HFF-Myc (cell line): ENCODE measurements around the gene CEP20.
"Not testable (repeated sequence)": the region's sequence is repeated elsewhere in the genome, so short reads cannot be mapped to it uniquely, and the experiment has no call there.

Source experiments
- DNase-seq: peaks from one replicate; pipeline ENCODE4 v3.0.0-alpha.2; 2011; ENCODE audit warnings: low read depth; ENCODE audit errors: extremely low read depth
- H3K4me3 ChIP-seq: replicated peaks from 2 replicates; pipeline ENCODE4 v1.5.1; 2011; ENCODE audit warnings: low read depth, mild to moderate bottlenecking, control low read depth, low read length
- TF ChIP-seq, protein P1 (sequence below): IDR thresholded peaks from 2 replicates; pipeline ENCODE4 v1.5.1; 2012; ENCODE audit warnings: mild to moderate bottlenecking, low read depth, low read length, control low read depth; ENCODE audit errors: missing control alignments

The CEP20 gene

DNA sequence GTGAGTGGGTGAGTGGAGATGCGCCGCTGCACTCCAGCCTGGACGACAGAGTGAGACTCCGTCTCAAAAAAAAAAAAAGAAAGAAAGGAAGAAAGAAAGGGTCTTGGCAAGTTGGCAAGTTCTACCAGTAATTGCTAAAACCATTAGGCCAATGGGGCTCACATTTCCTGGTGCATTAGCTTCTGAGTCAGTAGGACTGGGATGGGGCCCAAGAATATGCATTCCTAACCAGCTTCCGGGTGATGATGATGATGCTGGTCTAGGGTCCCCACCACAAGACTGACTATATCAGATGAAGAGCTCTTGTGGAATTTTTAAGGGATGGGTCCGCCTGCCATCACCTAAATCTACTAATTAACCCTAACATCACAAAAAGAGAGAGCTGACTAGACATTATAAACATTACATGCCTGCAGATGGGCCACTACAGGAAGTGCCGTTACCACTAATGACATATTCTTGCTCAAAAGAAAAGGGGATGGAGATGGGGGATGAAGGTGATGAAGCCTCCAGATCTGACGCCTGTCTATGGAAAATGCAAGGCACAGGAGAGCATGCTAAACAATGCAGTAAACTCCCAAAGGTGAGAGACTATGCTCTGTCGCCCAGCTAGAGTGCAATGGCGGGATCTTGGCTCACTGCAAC is 44.6 kb downstream of the CEP20 start:
- TF ChIP-seq, protein P1, sequence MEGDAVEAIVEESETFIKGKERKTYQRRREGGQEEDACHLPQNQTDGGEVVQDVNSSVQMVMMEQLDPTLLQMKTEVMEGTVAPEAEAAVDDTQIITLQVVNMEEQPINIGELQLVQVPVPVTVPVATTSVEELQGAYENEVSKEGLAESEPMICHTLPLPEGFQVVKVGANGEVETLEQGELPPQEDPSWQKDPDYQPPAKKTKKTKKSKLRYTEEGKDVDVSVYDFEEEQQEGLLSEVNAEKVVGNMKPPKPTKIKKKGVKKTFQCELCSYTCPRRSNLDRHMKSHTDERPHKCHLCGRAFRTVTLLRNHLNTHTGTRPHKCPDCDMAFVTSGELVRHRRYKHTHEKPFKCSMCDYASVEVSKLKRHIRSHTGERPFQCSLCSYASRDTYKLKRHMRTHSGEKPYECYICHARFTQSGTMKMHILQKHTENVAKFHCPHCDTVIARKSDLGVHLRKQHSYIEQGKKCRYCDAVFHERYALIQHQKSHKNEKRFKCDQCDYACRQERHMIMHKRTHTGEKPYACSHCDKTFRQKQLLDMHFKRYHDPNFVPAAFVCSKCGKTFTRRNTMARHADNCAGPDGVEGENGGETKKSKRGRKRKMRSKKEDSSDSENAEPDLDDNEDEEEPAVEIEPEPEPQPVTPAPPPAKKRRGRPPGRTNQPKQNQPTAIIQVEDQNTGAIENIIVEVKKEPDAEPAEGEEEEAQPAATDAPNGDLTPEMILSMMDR, result no peak
- H3K4me3 ChIP-seq, result no peak overlapping the region
- no peak for DNase-seq

DNA sequence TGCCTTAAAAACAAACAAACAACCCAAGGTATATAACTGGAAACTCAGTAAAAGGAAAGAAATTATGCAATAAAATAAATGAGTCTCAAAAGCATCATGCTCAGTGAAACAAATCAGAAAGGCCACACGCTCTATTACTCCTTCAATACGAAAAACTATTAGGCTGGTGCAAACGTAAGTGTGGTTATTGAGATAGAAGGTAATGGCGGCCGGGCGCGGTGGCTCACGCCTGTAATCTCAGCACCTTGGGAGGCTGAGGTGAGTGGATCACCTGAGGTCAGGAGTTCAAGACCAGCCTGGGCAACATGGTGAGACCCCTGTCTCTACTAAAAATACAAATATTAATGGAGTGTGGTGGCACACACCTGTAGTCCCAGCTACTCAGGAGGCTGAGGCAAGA is 49.2 kb downstream of the CEP20 start:
- not testable (repeated sequence) for DNase-seq, H3K4me3 ChIP-seq

DNA sequence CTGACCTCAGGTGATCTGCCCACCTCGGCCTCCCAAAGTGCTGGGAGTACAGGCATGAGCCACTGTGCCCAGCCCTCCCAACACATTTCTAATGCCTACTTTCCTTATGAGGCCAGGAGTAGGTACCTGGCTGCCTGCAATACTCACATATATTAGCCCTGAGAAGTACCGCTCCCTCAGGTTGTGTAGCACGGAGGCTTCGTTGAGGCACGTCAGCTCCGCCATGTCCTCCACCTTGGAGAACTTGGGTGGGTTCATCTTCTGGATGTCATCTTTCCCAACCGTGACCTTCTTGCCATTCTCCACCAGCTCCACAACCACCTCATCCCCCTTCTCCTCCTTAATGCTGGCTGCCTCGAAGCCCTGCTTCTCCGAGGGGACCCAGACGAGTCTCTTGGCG is 50.6 kb downstream of the CEP20 start:
- no peak overlapping the region for H3K4me3 ChIP-seq
- no peak for DNase-seq
- TF ChIP-seq, protein P1, result no peak

DNA sequence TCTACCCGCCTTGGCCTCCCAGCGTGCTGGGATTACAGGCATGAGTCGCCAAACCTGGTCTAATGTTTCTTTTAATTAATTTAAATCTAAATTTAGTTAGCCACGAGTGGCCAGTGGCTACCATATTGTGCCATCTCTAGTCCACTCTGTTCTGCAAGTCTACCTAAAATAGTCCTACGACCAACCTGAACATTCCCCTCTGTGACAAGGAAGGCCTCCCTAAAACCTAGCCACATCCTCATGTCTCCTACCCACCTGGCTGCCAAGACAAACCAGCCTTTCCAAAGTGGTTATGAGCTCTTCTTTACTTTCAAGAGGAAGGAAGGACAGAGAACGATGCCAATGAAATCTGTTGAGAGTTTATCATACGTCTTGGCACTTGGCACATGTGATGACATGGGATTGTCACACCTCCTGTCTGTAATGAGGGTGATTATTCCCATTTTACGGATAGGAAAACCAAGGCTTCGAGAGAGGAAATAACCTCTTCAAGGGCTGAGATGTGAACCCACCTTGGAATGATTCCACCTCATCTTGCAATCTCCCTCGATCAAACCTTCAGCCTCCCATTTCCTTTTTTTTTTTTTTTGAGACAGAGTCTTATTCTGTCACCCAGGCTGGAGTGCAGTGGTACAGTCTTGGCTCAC is 51.3 kb downstream of the CEP20 start:
- TF ChIP-seq, protein P1, result no peak
- H3K4me3 ChIP-seq, result no peak overlapping the region
- DNase-seq, result no peak

DNA sequence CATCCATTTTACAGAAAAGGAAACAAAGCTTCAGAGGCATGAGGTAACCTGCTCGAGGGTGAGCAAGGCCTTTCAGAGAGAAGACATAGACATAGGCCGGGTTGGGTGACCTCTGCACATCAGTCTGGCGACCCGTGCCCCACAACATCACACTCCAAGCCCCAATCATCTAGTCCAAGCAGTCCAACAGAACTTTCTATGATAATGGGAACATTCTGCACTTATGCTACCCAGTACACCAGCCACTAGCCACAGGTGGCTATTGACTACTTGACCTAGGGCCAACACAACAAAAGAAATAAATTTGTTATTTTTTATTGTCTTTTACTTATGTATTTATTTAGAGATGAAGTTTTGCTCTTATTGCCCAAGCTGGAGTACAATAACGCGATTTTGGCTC is 52.3 kb downstream of the CEP20 start:
- no peak for DNase-seq
- TF ChIP-seq, protein P1, result no peak

DNA sequence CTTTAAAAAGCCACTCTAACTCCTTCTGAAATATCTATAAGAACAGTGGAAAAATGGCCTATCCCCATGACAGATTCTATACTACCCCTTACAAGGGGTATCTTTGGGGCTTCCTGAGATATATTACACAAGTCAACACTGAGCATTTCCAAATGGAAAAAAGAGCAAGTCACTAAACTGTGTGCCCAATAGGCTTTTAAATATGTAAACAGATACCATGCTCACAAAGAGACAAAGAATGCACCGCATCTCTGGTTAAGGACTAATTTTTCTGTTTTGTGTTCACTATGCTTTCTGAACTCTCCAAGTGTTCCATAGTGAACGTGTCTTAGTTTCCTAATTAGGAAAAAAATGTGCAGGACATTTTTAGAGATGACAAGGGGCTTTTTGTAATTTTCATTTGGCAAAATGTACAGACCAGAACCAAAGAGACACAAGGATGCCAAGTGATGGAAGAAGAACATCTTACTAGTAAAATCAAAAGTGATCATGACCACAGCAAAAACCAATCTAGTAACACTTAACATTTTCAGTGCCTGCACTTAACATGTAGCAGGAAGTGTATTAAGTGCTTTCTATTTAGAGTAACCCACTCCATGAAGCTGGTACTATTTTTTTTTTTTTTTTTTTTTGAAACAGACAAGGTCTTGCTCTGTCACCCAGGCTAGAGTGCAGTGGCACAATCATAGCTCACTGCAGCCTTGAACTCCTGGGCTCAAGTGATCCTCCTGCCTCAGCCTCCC is 53.1 kb downstream of the CEP20 start:
- DNase-seq, result no peak
- TF ChIP-seq, protein P1, result no peak
- H3K4me3 ChIP-seq, result no peak overlapping the region

More for the DNA sequence above, 52.3 kb downstream of the CEP20 start:
- no peak overlapping the region for H3K4me3 ChIP-seq

DNA sequence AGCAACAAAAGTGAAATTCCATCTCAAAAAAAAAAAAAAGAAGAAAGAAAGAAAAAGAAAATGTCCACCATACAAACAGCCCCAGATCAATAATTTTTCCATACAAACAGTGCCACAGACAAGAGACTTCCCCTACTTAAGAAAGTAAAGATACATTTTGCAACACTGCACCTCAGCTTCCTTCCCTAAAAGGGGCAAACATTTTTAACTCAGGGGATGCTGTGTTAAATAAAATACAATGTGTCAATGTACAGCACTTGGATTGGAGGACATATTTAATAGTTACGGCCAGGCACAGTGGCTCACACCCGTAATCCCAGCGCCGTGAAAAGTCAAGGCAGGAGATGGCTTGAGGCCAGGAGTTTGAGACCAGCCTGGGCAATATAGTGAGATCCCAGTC is 53.9 kb downstream of the CEP20 start:
- TF ChIP-seq, protein P1, result no peak
- DNase-seq, result no peak
- no peak overlapping the region for H3K4me3 ChIP-seq
